ENCODE data around the gene LHFPL3. TPM values are rescaled to one million over a fixed set of nuclear protein-coding genes. Genes with fewer than 3 reads are reported as not detected.
A peak's percentile ranks its signal among the peaks of the same experiment; 100 is the strongest.

Gene LHFPL3
- total RNA-seq, 1 experiment from 2014 or later: not detected

DNA sequence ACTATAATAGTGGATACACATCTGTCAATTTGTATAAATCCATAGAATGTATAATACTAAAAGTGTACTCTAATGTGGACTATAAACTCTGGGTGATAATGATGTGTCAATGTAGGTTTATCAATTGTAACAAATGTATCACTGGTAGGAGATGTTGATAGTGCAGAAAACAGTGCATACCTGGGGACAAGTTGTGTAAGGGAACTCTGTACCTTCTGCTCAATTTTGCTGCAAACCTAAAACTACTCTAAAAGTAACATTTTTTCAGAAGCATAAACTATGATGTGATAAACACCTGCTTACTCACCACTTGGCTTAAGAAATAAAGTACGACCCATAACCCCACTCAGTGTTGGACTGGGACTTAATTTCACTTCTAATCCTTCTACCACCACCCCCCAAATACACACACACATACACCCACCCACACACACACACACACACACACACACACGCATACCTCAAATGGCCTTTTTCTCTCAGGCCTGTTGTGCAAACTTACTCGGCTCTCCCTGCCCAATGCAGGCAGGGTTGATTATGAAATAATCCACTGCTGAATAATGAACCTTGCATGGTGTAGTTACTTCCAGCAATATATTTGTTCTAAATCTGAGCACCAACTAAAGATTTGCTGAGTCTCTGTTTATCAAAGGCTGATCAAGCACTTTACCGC, 531.5 kb downstream of the LHFPL3 start:
- Histone ChIP-seq H3K27me3 (replicated peaks; ENCODE audit: insufficient read depth, low read depth, low read length, poor library complexity) (peaks cover 28% of the 10 kb centered on the region), H3K36me3 (ENCODE audit: insufficient read depth, low read length, poor library complexity, severe bottlenecking) (no peaks in the 10 kb centered on the region), H3K4me1 (ENCODE audit: insufficient read depth, low read length, poor library complexity, severe bottlenecking) (peaks cover 4% of the 10 kb centered on the region), H3K9me3 (ENCODE audit: low read depth, low read length, poor library complexity, severe bottlenecking) (no peaks in the 10 kb centered on the region), H3K4me3 (ENCODE audit: low read depth, low read length, poor library complexity, severe bottlenecking) (no peak overlapping the region), H3K27ac (ENCODE audit: low read depth, low read length, poor library complexity, severe bottlenecking) (no peak overlapping the region)
- TF ChIP-seq EZH2 (IDR thresholded peaks at IDR 0.05; ENCODE audit: borderline replicate concordance, low read depth, low read length, poor library complexity, severe bottlenecking): no peak
- TF ChIP-seq, protein P1, sequence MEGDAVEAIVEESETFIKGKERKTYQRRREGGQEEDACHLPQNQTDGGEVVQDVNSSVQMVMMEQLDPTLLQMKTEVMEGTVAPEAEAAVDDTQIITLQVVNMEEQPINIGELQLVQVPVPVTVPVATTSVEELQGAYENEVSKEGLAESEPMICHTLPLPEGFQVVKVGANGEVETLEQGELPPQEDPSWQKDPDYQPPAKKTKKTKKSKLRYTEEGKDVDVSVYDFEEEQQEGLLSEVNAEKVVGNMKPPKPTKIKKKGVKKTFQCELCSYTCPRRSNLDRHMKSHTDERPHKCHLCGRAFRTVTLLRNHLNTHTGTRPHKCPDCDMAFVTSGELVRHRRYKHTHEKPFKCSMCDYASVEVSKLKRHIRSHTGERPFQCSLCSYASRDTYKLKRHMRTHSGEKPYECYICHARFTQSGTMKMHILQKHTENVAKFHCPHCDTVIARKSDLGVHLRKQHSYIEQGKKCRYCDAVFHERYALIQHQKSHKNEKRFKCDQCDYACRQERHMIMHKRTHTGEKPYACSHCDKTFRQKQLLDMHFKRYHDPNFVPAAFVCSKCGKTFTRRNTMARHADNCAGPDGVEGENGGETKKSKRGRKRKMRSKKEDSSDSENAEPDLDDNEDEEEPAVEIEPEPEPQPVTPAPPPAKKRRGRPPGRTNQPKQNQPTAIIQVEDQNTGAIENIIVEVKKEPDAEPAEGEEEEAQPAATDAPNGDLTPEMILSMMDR (conservative IDR thresholded peaks at IDR 0.05; ENCODE audit: low read depth, low read length): no peak
- no TSS peak for BruUV-seq (replicated peaks)
- ChIA-PET POLR2A (ENCODE audit: low non-redundant PET) (no interaction called here), CTCF (interaction anchor here (0.9 kb wide), 1 partner anchor 12 kb away, joined by 3 read pairs; no protein-coding TSS in a partner anchor)
- intact Hi-C loops (cut with micrococcal nuclease; ENCODE audit: unreplicated experiment): no loop called here
- DNase-seq (ENCODE audit: low spot score): no peak

DNA sequence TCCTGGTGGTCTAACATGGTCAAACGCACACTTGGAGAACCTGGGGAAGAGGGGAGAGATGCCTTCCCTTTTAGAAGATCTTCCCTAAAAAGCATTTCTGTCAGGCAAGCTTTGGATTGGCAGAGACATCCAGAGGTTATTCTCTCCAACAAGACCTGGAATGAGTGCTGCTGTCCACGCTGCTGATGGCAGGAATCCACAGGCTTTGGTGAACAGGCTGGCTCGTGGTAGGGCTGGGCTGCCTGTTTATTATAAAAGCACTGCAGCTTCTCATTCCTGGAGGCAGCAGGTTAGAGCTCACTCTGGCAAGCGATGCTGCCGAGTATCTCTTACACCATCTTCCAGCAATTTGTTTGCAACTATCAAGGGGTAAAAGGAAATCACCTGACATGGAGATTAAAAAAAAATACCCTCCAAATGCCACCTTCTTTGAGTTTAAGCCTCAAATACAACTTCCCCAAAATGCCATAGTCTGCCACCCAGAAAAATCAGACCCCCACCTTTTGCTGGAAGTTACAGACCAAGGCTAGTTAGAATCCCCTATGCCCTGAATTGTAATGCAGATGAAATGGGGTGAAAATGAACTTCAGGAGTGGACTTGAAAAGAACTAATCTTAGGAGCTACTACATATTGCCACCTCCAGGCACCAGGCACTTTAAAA, 533.5 kb downstream of the LHFPL3 start:
- peaks cover 28% of the 10 kb centered on the region for H3K27me3 ChIP-seq (replicated peaks; ENCODE audit: insufficient read depth, low read depth, low read length, poor library complexity)
- no peaks in the 10 kb centered on the region for H3K9me3 ChIP-seq (ENCODE audit: low read depth, low read length, poor library complexity, severe bottlenecking)
- intact Hi-C loops (cut with micrococcal nuclease; ENCODE audit: unreplicated experiment): no loop called here
- CTCF ChIA-PET: no interaction called here
- H3K4me1 ChIP-seq (ENCODE audit: insufficient read depth, low read length, poor library complexity, severe bottlenecking): peaks cover 4% of the 10 kb centered on the region
- TF ChIP-seq, protein P1 (conservative IDR thresholded peaks at IDR 0.05; ENCODE audit: low read depth, low read length): no peak
- TF ChIP-seq EZH2 (IDR thresholded peaks at IDR 0.05; ENCODE audit: borderline replicate concordance, low read depth, low read length, poor library complexity, severe bottlenecking): no peak
- no peaks in the 10 kb centered on the region for H3K36me3 ChIP-seq (ENCODE audit: insufficient read depth, low read length, poor library complexity, severe bottlenecking)
- DNase-seq (ENCODE audit: low spot score): no peak
- no TSS peak for BruUV-seq (replicated peaks)
- POLR2A ChIA-PET (ENCODE audit: low non-redundant PET): no interaction called here
- H3K4me3 ChIP-seq (ENCODE audit: low read depth, low read length, poor library complexity, severe bottlenecking): no peak overlapping the region
- no peak overlapping the region for H3K27ac ChIP-seq (ENCODE audit: low read depth, low read length, poor library complexity, severe bottlenecking)

DNA sequence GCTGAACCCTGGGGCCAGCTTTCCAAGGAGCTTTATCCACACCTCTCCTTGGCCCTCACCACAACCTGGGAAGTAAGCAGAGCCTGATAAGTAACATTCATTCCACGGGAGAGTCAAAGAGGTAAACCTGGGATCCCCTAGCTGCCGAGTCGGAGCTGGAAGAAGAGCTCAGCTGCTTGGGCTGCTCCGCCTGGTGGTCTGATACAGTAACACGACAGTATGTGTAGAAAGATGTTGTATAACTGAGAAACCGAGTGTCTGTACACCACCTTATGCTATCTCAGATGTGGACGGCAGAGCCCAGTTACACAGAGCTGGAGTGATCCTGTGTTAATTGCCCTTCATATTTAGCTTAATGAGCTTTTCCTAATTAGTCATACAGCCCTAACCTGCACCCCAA, 534.3 kb downstream of the LHFPL3 start:
- Histone ChIP-seq H3K36me3 (ENCODE audit: insufficient read depth, low read length, poor library complexity, severe bottlenecking) (no peaks in the 10 kb centered on the region), H3K9me3 (ENCODE audit: low read depth, low read length, poor library complexity, severe bottlenecking) (no peaks in the 10 kb centered on the region), H3K4me3 (ENCODE audit: low read depth, low read length, poor library complexity, severe bottlenecking) (no peak overlapping the region), H3K4me1 (ENCODE audit: insufficient read depth, low read length, poor library complexity, severe bottlenecking) (no peaks in the 10 kb centered on the region), H3K27me3 (replicated peaks; ENCODE audit: insufficient read depth, low read depth, low read length, poor library complexity) (peaks cover 28% of the 10 kb centered on the region), H3K27ac (ENCODE audit: low read depth, low read length, poor library complexity, severe bottlenecking) (no peak overlapping the region)
- CTCF ChIA-PET: interaction anchor here (0.8 kb wide), 1 partner anchor 219 kb away, joined by 3 read pairs; no protein-coding TSS in a partner anchor
- intact Hi-C loops (cut with micrococcal nuclease; ENCODE audit: unreplicated experiment): no loop called here
- DNase-seq (ENCODE audit: low spot score): peak; percentile 52
- BruUV-seq (replicated peaks): no TSS peak
- TF ChIP-seq, protein P1 (conservative IDR thresholded peaks at IDR 0.05; ENCODE audit: low read depth, low read length): peak; percentile 64
- no peak for TF ChIP-seq EZH2 (IDR thresholded peaks at IDR 0.05; ENCODE audit: borderline replicate concordance, low read depth, low read length, poor library complexity, severe bottlenecking)
- POLR2A ChIA-PET (ENCODE audit: low non-redundant PET): no interaction called here

Data from A673 (cell line).